GM18907 (cell line): ENCODE measurements around the gene NUP210.

ENCODE experiments used
- ATAC-seq: cut with Tn5 transposase; IDR thresholded peaks from one replicate; pipeline ENCODE4 v1.9.1; 2021; ENCODE audit warnings: mild to moderate bottlenecking, moderate library complexity; ENCODE audit not compliant: unreplicated experiment

Gene NUP210

GRCh38 chr3:13299531-13300155 lies 120.5 kb downstream of the NUP210 start:
- no peak for ATAC-seq

DNA sequence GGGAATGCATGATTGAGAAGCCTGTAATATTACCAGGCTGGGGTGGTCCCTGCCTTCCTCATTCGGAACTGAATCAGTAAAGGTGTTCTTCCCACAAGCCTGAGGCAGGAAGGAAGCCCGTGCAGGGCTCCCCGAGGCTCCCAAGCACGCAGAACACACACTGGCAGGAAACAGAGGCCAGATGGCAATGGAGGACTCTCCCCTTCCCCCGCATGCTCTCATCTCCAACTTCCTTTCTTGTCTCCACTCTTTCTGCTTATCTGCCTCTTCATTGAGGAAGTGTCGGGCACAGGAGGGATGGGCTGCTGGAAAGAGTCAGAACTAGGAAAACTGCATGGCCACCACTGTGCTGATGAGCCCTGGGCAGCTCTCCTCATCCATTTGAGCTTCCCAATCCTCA lies 123.5 kb downstream of the NUP210 start:
- ATAC-seq: no peak

DNA sequence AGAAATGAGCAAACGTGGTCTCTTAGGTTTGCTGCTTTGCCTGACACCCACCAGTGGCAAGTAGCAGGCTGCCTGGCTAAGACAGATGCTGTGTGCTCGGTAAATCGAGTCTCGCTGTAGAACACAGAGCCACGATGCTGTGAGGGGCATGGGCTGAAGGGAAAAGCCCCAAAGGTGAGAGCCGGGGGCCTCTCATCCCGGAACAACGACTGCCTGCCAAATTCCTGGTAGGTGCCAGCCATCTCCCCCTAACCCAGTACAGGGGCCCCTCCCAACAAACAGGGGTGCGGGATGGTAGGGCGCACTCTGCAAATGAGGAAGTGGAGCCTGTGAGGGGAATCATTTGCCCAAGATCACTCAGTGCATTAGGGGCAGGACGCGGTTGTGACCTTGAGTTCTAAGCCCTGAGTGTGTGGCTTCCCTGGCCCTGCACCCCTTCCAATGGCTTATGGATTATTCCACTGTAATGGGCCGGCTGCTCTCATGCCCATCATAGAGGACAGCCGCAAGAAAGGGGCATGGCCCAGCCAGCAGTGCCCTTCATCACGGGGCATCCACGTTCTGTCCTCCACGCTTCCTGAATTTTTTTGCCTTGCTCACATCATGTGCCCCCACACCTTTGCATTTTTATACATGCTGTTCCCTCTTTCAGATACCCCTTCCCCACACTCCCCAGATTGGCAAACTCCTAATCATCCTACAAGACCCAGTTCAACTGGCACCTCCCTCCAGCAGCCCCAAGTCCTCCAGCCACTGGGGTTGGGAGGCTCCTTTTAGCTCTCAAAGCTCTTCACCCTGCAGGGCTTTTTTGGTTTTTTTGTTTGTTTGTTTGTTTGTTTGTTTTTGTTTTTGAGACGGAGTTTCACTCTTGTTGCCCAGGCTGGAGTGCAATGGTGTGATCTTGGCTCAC lies 125.4 kb downstream of the NUP210 start:
- ATAC-seq: no peak

DNA sequence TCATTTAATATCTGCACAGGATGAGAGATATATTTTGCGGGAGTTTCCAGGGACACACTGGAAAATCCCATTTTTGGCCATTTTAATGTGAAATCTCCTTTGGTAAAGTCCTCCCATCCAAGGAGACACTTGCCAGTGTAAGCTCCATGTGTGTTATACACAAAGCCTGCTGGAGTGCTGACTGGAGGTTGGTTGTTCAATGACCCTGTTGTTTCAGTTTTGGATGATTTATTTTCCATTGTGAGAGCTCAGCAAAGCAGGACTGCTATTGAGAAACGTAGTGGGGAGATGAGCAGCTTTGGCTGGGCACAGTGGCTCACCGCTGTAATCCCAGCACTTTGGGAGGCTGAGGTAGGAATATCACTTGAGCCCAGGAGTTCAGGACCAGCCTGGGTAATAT lies 127.7 kb downstream of the NUP210 start:
- no peak for ATAC-seq

- ATAC-seq: no peak
Measured at GRCh38 chr3:13290941-13291340, 129.2 kb downstream of the NUP210 start.

GRCh38 chr3:13289771-13290285 lies 130.3 kb downstream of the NUP210 start:
- ATAC-seq: no peak

DNA sequence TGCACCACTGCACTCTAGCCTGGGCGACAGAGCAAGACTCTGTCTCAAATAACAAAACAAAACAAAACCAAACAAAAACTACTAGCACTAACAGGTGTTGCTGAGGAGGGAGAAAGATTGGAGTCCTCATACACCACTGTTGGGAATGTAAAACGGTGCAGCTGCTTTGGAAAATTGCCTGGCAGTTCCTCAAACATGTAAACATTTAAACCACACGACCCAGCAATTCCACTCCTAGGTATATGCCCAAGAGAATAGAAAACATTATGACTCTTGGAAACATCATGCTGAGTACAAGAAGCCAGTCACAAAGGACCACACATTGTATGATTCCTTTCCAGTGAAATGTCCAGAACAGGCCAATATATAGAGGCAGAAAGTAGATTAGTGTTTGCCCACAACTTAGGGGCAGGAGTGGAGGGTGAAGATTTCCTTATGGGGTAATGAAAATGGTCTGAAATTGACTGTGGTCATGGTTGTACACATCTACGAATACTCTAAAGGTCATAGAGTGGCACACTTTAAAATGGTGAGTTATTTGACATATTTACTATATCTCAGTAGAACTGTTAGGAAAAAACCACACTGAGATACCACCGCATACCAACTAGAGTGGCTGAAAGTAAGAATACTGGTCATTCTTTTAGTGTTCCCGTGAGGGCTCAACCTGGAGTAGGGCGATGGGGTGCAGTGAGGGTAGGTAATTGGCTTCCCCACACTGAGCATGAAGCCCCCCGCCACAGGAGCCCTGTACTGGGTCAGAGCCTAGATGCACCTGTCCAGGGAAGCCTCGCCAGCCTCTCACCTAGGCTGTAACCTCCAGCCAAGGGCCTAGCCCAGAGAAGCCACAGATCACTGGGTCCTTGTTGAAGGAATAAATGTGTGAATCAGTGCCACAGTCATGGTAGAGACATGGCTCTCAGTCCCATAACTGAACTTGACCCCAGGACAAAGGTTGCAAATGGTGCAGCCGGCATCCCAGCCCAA lies 131.1 kb downstream of the NUP210 start:
- no peak for ATAC-seq

- ATAC-seq: no peak
Measured at GRCh38 chr3:13287833-13288232, 132.3 kb downstream of the NUP210 start.

DNA sequence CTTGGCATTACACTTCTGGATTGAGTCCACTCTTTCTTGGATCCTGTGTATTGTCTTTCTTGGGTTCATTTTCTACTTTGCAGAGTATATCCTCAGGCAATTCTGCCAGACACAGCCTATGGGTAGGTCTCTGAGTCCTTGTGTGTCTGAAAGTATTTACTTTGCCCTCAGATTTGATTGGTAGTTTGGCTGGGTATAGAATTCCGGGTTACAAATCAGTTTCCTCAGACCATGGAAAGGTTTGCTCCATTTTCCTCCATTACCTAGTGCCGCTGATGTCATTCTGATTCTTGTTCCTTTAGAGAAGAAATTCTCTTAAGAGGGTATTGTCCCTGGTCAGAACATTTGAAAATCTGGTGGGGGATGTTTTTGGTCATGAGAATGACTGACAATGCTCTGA lies 133.2 kb downstream of the NUP210 start:
- no peak for ATAC-seq

DNA sequence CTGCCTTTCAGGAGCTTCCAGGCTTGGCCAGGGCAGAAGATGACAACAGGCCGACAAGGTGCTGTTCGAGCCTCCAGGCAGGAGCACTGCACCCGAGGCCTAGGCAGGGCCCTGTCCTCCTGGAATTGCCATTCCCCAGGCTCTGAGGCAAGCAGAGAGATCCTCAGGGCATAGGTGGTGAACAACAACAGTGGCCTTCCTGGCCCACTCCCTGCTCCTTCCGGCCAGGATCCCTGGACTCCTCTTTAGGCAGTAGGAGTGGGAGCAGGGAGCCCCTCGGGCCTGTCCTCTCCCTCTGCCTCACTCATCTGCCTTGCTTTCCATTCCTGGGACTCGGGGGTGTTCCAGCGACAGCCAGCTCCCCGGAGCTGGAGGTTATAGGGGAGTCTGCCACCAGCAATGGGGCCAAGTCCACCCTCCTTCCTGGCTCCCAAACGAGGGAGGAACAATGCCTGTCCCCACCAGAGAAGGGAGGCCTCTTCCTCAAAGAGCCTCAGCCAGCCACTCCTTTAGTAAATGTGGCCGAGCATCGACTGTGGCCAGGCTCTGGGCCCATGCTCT lies 135.0 kb downstream of the NUP210 start:
- no peak for ATAC-seq

DNA sequence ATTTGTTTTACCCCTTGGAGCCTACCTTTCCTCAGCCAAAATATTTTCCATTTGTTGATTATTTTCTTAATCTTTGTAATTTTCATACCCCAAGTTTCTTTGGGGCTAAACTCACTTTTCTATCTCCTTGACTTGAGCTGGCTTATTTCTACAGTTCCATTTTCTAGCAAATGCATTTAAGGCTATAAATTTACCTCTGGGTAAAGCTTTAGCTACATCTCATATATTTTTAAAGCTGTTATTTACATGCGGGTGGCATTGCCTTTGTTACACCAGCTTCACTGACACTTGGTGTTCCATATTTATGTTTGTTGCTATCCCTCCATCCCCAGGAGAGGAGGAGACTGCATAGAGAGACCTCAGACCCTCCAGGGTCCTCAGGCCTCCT lies 136.3 kb downstream of the NUP210 start:
- ATAC-seq: no peak

- no peak for ATAC-seq
Measured at GRCh38 chr3:13282986-13283876, 136.9 kb downstream of the NUP210 start.

DNA sequence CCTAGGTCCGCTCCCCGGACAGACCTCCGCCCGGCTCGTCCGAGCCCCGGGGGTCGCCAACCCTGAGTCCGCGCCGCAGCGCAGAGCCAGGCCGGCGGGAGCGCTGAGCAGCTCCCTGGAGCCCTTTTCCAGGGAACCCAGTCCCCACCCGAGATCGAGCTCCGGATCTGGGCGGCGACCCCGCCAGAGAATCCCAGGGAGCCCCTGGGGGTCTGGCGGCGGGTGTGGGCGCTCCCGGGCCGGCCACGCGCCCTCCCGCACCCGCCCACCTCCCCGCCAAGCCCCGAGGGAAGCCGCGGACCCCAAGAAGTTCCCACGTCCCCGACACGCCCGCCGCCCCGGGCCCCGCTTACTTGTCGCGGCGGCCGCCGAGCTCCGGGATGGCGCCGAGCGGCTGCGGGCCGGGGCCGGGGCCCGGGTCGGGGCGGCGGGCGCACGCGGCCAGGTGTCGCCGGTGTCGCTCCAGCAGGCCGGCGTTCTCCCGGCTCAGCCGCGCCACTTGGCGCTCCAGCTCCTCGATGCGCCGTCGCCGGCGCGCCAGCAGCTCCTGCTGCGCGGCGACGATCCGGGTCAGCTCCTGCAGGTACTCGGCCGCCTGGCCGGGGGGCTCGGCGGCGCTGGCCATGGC lies 137.7 kb downstream of the NUP210 start:
- no peak for ATAC-seq

GRCh38 chr3:13281507-13282357 lies 138.4 kb downstream of the NUP210 start:
- ATAC-seq: no peak

DNA sequence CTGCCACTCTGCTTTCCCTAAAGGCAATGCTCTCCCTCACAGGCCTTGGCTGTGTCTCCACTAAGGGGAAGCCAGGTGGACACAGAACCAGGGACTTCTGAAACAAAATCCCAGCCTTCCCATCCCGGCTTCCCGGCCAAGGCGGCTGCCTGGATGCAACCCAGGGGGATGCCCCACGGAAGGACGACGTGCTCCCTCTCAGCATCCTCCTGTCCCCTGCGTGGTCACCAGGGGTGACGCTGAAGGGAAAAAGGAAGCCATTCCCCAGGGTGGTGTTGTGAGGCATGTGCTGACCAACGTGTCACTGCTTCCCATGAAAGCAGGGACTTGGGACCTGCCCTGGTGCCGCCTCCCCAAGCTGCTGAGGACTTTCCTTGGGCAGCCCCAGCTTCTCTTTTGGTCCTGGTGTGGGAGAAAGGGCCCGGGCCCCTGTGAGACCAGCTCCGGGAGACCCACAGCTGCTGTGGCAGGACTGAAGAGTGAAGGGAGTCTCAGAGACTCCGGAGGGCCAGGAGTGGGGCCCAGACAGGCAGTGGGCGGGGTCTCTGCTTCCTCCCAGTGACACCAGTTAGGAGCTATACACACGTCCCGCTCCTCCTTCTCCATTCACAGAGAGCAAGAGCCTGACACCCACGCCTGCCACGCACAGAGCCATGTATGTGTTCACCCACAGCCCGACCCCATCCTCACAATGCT lies 139.2 kb downstream of the NUP210 start:
- ATAC-seq: no peak

DNA sequence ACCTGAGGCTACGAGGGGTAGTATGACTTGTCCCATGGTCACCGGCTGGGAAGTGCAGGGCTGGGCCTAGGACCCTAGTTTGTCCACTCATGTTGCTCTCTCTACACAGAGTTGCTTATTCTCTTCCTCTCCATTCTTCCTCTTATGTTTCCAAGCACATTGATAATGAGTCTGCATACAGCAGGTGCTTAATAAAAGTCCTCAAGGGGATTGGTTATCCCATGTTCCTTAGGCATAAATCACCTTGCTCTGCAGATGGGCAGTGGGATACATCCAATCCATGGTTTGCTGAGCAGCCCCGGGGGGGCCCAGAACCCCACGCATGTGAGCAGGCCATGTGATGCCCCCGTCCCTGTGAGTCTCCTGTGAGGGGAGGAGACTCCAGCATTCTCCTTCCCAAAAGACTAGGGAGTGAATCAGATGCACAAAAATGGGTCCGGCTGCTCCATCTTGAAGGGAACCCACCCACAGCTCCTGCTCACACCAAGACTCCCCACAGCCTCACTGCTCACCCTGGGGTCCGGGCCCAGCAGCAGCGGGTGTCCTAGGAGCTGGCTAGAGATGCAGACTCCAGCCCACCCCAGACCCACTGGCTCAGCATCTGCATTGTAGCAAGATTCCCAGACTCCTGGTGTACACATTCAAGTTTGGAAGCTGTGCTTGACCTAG lies 139.9 kb downstream of the NUP210 start:
- ATAC-seq: no peak

- no peak for ATAC-seq
Measured at GRCh38 chr3:13279532-13279910, 140.6 kb downstream of the NUP210 start.
